ENCODE data around the gene CAB39L. TPM values are rescaled to one million over a fixed set of nuclear protein-coding genes. Genes with fewer than 3 reads are reported as not detected.

CAB39L gene
- total and polyA plus RNA-seq, 2 donors (not counting 3 experiments of a cell fraction or from before 2014, with no cell fraction given): 3.1 to 7.2 TPM

- Histone ChIP-seq H3K4me3 (replicated peaks in 1 of 3; ENCODE audit: insufficient read depth in 1 of 3, low read depth in 1 of 3, low read length in 3 of 3) (no peak overlapping the region), H3K27me3 (ENCODE audit: control insufficient read depth in 2 of 2, insufficient read depth in 2 of 2, low read length in 2 of 2) (no peaks in the 10 kb centered on the region), H3K27ac (ENCODE audit: insufficient read depth, low read depth, low read length) (no peak overlapping the region), H3K4me2 (ENCODE audit: insufficient read depth, low read length) (no peak overlapping the region), H4K20me1 (replicated peaks; ENCODE audit: control insufficient read depth, extremely low read depth, insufficient read depth, low read length) (no peaks in the 10 kb centered on the region), H3K9me3 (replicated peaks; ENCODE audit: control insufficient read depth, insufficient read depth, low read length) (no peaks in the 10 kb centered on the region), H3K9me1 (replicated peaks; ENCODE audit: control insufficient read depth, extremely low read depth, insufficient read depth, low read length) (no peaks in the 10 kb centered on the region), H2AFZ (ENCODE audit: low read depth, low read length) (no peak overlapping the region), H3K79me2 (ENCODE audit: control insufficient read depth, insufficient read depth, low read length) (no peaks in the 10 kb centered on the region), H3K36me3 (ENCODE audit: control insufficient read depth in 2 of 2, extremely low read depth in 1 of 2, insufficient read depth in 2 of 2, low read length in 2 of 2) (no peaks in the 10 kb centered on the region), H3K9ac (replicated peaks; ENCODE audit: extremely low read depth, insufficient read depth, low read length) (no peak overlapping the region), H3K4me1 (ENCODE audit: control insufficient read depth, extremely low read depth, insufficient read depth, low read length) (no peaks in the 10 kb centered on the region)
- dilution Hi-C loops (cut with MboI; ENCODE audit: extremely low pct_ligation_motif_present, low sequenced_read_pairs) (no loop called here), intact Hi-C loops (cut with micrococcal nuclease) (no loop called here)
- no TSS peak for BruUV-seq (replicated peaks)
- TF ChIP-seq MAX (IDR thresholded peaks at IDR 0.05; ENCODE audit: insufficient read depth, insufficient read length) (no peak), CTCF (IDR thresholded peaks at IDR 0.05; ENCODE audit: extremely low read depth in 1 of 2, insufficient read depth in 1 of 2, low read depth in 1 of 2, low read length in 2 of 2) (no peak), POLR2A (IDR thresholded peaks at IDR 0.05; ENCODE audit: low read depth, low read length) (no peak), FOS (IDR thresholded peaks at IDR 0.05; ENCODE audit: borderline replicate concordance, insufficient read depth, low read length) (no peak), GATA2 (IDR thresholded peaks at IDR 0.05; ENCODE audit: insufficient read depth, insufficient read length, low read depth, low read length) (no peak), EZH2 (IDR thresholded peaks at IDR 0.05; ENCODE audit: borderline replicate concordance, low read depth, low read length, severe bottlenecking) (no peak), JUN (IDR thresholded peaks at IDR 0.05; ENCODE audit: borderline replicate concordance, insufficient read depth, insufficient read length, low read depth) (no peak), MYC (IDR thresholded peaks at IDR 0.05; ENCODE audit: low read depth, low read length) (no peak), POLR2AphosphoS5 (IDR thresholded peaks at IDR 0.05; ENCODE audit: insufficient read depth, low read depth, low read length) (no peak)
- FAIRE-seq (no peak), DNase-seq (ENCODE audit: low read depth, low spot score) (no peak)
- ChIA-PET CTCF (no interaction called here), POLR2A (no interaction called here)
Observed at GRCh38 chr13:49319551-49319950, 124.3 kb downstream of the CAB39L start.

Data from endothelial cell of umbilical vein (primary cell).